Measurements from ENCODE around the gene ACAT1.
"Not testable (repeated sequence)": the region's sequence is repeated elsewhere in the genome, so short reads cannot be mapped to it uniquely, and the experiment has no call there.

The ACAT1 gene

DNA sequence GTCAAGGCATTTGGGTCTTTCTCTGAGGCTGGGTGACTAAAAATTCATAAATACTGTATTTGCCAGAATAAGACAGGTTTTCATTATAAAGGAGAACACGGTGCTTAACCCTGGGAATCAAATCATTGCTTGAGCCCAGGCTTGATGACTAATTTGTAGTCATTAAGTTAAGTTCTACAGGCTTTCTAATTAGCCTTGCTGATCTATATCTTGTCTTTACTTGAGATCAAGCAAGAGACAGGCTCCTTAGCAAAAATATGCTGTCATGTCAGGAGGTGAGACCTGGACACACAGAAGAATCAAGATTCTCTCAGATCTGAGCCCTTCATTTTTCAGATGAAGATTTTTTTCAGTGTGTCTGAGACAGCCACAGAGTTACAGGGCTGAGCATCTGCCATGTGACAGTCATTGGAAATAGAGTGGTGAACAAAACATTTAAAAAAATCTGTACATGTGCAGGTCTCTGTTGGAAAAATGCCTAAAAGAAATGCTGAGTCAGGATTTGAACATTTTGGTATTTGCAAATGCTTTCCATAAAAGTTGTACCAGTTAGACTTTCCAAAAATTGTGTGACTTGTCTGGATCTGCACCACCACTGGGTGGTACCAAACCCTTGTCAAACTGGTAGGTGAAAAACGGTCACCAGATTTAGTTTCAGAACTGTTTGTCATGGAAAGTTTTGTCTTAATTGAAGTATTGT lies 14.6 kb downstream of the ACAT1 start:
- no peak overlapping the region for H3K9ac ChIP-seq (ENCODE audit: insufficient read length)
- H3K36me3 ChIP-seq (ENCODE audit: insufficient read depth, low read length) = peaks cover 52% of the 10 kb centered on the region
- DNase-seq (ENCODE audit: low read depth, low spot score) = peak; percentile 20

DNA sequence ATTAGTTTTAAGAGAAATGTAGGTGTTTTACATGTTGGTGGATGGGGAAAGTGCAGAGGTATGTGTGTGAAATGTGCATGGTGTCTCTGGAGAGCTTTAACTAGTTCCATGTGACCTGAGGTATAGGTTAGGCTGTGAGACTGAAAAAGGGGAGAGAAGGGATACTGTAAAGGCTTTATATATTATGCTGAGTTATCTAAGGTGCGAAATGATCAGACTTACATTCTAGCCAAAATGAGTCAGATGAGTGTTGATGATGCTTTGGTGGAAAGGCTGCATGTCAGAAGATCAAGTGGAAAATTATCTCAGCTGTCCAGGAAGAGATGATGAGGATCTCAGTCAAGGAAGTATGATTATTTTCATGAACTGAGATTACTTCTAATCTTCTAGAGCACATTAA lies 15.8 kb downstream of the ACAT1 start:
- H3K9me3 ChIP-seq (ENCODE audit: low read depth, low read length) = no peaks in the 10 kb centered on the region
- TF ChIP-seq EZH2 (IDR thresholded peaks at IDR 0.05) (no peak), POLR2AphosphoS5 (IDR thresholded peaks at IDR 0.05; ENCODE audit: borderline replicate concordance, low read depth, low read length) (no peak), FOXP2 (optimal IDR thresholded peaks at IDR 0.05; ENCODE audit: control extremely low read depth, extremely low read length, insufficient read depth) (no peak)
- no peak overlapping the region for H3K27ac ChIP-seq
- DNase-seq (ENCODE audit: low read depth, low spot score) = no peak
- no peak overlapping the region for H3K9ac ChIP-seq (ENCODE audit: insufficient read length)
- H3K4me3 ChIP-seq = no peak overlapping the region
- peaks cover 60% of the 10 kb centered on the region for H3K36me3 ChIP-seq (ENCODE audit: insufficient read depth, low read length)

More for the DNA sequence above, 14.6 kb downstream of the ACAT1 start:
- Histone ChIP-seq H3K9me3 (ENCODE audit: low read depth, low read length) (no peaks in the 10 kb centered on the region), H3K4me3 (no peak overlapping the region), H3K27ac (peak overlapping the region; percentile 57)
- no peak for TF ChIP-seq POLR2AphosphoS5 (IDR thresholded peaks at IDR 0.05; ENCODE audit: borderline replicate concordance, low read depth, low read length)
- TF ChIP-seq FOXP2 (optimal IDR thresholded peaks at IDR 0.05; ENCODE audit: control extremely low read depth, extremely low read length, insufficient read depth) = no peak
- TF ChIP-seq EZH2 (IDR thresholded peaks at IDR 0.05) = no peak

DNA sequence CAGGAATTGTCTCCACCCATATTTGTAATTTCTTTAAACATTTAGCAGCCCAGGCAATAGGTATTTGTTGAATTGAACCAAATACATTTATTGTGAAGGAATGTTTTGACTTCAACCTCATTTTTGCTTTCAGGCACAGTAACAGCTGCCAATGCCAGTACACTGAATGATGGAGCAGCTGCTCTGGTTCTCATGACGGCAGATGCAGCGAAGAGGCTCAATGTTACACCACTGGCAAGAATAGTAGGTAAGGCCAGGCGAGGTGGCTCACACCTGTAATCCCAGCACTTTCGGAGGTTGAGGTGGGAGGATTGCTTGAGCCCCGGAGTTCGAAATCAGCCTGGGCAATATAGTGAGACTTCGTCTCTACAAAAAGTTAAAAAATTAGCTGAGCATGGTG lies 20.9 kb downstream of the ACAT1 start:
- Histone ChIP-seq H3K36me3 (ENCODE audit: insufficient read depth, low read length) (peaks cover 76% of the 10 kb centered on the region), H3K27ac (no peak overlapping the region)

DNA sequence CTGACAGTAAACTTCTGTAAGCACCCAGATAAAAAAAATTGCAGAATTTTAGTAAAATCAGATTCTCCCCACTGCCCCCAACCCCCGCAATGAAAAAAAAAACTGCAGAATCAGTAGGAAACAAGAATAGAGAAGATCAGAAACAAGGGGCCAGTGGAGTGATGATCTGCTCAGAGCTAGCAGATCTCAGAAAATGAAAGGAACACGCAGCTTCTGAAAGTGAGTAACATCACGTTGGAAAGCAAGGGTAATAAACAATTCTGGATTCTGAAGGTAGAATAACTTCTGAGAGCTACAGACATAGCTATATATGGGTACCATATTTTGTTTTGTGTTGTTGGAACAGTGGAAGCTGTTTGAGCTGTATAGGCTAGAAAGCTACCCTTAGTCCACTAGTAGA lies 23.2 kb downstream of the ACAT1 start:
- Histone ChIP-seq H3K27ac (no peak overlapping the region), H3K4me3 (no peak overlapping the region), H3K9me3 (ENCODE audit: low read depth, low read length) (no peaks in the 10 kb centered on the region), H3K36me3 (ENCODE audit: insufficient read depth, low read length) (peaks cover 92% of the 10 kb centered on the region), H3K9ac (ENCODE audit: insufficient read length) (no peak overlapping the region)
- TF ChIP-seq EZH2 (IDR thresholded peaks at IDR 0.05) (no peak), FOXP2 (optimal IDR thresholded peaks at IDR 0.05; ENCODE audit: control extremely low read depth, extremely low read length, insufficient read depth) (no peak), POLR2AphosphoS5 (IDR thresholded peaks at IDR 0.05; ENCODE audit: borderline replicate concordance, low read depth, low read length) (no peak)
- no peak for DNase-seq (ENCODE audit: low read depth, low spot score)

More for the DNA sequence above, 20.9 kb downstream of the ACAT1 start:
- no peak for DNase-seq (ENCODE audit: low read depth, low spot score)
- TF ChIP-seq EZH2 (IDR thresholded peaks at IDR 0.05) = no peak
- TF ChIP-seq POLR2AphosphoS5 (IDR thresholded peaks at IDR 0.05; ENCODE audit: borderline replicate concordance, low read depth, low read length) = no peak
- no peak for TF ChIP-seq FOXP2 (optimal IDR thresholded peaks at IDR 0.05; ENCODE audit: control extremely low read depth, extremely low read length, insufficient read depth)
- Histone ChIP-seq H3K9me3 (ENCODE audit: low read depth, low read length) (no peaks in the 10 kb centered on the region), H3K4me3 (no peak overlapping the region), H3K9ac (ENCODE audit: insufficient read length) (no peak overlapping the region)

DNA sequence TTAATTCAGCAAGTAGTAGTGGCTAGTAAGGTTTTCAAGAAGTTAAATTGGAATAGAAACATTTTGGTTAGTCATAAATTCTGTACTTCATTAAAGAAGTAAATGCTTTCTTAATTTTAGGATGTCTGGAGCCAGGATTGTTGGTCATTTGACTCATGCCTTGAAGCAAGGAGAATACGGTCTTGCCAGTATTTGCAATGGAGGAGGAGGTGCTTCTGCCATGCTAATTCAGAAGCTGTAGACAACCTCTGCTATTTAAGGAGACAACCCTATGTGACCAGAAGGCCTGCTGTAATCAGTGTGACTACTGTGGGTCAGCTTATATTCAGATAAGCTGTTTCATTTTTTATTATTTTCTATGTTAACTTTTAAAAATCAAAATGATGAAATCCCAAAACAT lies 25.8 kb downstream of the ACAT1 start:
- no peak for DNase-seq (ENCODE audit: low read depth, low spot score)
- Histone ChIP-seq H3K27ac (no peak overlapping the region), H3K9me3 (ENCODE audit: low read depth, low read length) (no peaks in the 10 kb centered on the region), H3K9ac (ENCODE audit: insufficient read length) (no peak overlapping the region), H3K36me3 (ENCODE audit: insufficient read depth, low read length) (peaks cover 92% of the 10 kb centered on the region), H3K4me3 (no peak overlapping the region)
- TF ChIP-seq POLR2AphosphoS5 (IDR thresholded peaks at IDR 0.05; ENCODE audit: borderline replicate concordance, low read depth, low read length) = no peak
- TF ChIP-seq EZH2 (IDR thresholded peaks at IDR 0.05) = no peak
- no peak for TF ChIP-seq FOXP2 (optimal IDR thresholded peaks at IDR 0.05; ENCODE audit: control extremely low read depth, extremely low read length, insufficient read depth)

DNA sequence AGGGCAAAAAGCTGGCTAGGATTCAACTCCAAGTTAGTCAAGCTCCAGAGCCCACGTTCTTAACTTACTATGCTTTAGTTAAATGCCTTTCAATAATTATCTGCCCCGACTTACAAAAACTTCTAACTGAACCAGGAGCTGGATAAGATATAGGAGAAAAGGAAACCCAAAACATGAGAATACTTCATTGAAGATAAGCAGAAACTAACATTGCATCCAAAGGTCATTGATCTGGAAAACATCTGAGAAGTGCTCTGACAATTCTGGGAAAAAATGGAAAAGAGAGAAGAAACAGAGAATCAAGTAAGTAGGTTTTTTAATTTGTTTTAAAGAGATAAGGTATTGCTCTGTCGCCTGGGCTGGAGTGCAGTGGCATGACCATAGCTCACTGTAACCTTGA lies 27.2 kb downstream of the ACAT1 start:
- Histone ChIP-seq H3K9me3 (ENCODE audit: low read depth, low read length) (no peaks in the 10 kb centered on the region), H3K4me3 (no peak overlapping the region), H3K9ac (ENCODE audit: insufficient read length) (no peak overlapping the region), H3K36me3 (ENCODE audit: insufficient read depth, low read length) (peaks cover 80% of the 10 kb centered on the region), H3K27ac (no peak overlapping the region)
- no peak for DNase-seq (ENCODE audit: low read depth, low spot score)
- TF ChIP-seq FOXP2 (optimal IDR thresholded peaks at IDR 0.05; ENCODE audit: control extremely low read depth, extremely low read length, insufficient read depth) (no peak), POLR2AphosphoS5 (IDR thresholded peaks at IDR 0.05; ENCODE audit: borderline replicate concordance, low read depth, low read length) (no peak), EZH2 (IDR thresholded peaks at IDR 0.05) (no peak)

DNA sequence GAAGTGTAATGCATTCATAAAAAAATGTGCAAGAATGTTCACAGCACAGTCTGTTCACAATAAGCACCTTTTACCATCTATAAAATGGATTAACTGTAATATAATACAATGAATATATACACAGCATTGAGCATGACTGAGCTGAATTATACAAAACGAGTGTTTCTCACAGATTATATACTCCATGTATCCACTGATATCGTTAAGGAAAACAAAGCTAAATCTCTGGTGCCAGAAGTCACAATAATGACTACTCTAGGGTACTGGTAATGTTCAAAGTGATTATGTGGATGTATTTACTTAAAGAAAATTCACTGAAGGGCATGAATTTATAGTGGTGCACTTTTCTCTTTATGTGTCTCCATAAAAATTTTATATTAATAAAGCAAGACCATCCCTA lies 33.2 kb downstream of the ACAT1 start:
- peaks cover 77% of the 10 kb centered on the region for H3K36me3 ChIP-seq (ENCODE audit: insufficient read depth, low read length)
- no peak for DNase-seq (ENCODE audit: low read depth, low spot score)

DNA sequence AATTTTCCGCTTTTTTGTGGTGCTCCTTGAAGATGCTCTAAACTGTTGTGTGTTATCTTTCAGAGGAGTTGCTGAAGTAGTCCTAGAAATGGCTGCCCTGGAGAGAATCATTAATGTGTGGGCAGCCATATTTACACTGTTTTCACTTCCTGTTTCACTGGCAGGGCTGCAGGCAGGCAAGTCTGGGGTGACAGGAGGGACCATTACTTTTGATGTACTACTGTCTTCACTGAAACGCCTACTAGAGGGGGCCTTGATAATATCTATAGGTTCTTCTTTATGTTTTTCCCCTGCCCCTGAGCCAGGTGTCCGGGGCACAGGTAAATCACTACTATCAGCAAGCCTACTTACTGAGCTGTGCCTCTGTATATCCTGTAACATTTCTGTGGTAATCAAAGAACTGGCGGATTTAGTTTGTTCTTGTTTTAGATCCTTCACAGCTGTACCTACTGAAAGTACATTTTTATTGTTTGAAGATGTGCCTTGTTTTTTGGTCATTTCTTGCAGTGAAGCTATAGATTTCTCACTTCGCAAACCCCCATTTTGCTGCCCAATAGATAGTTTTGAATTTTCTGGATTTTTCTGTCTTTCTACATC lies 39.7 kb downstream of the ACAT1 start:
- Histone ChIP-seq H3K27ac (no peak overlapping the region), H3K36me3 (ENCODE audit: insufficient read depth, low read length) (peaks cover 70% of the 10 kb centered on the region), H3K4me3 (no peak overlapping the region), H3K9me3 (ENCODE audit: low read depth, low read length) (no peaks in the 10 kb centered on the region), H3K9ac (ENCODE audit: insufficient read length) (no peak overlapping the region)
- no peak for TF ChIP-seq POLR2AphosphoS5 (IDR thresholded peaks at IDR 0.05; ENCODE audit: borderline replicate concordance, low read depth, low read length)
- no peak for TF ChIP-seq FOXP2 (optimal IDR thresholded peaks at IDR 0.05; ENCODE audit: control extremely low read depth, extremely low read length, insufficient read depth)
- TF ChIP-seq EZH2 (IDR thresholded peaks at IDR 0.05) = no peak
- no peak for DNase-seq (ENCODE audit: low read depth, low spot score)

More for the DNA sequence above, 33.2 kb downstream of the ACAT1 start:
- Histone ChIP-seq H3K9ac (ENCODE audit: insufficient read length) (no peak overlapping the region), H3K27ac (no peak overlapping the region), H3K9me3 (ENCODE audit: low read depth, low read length) (no peaks in the 10 kb centered on the region), H3K4me3 (no peak overlapping the region)
- no peak for TF ChIP-seq POLR2AphosphoS5 (IDR thresholded peaks at IDR 0.05; ENCODE audit: borderline replicate concordance, low read depth, low read length)
- no peak for TF ChIP-seq EZH2 (IDR thresholded peaks at IDR 0.05)
- TF ChIP-seq FOXP2 (optimal IDR thresholded peaks at IDR 0.05; ENCODE audit: control extremely low read depth, extremely low read length, insufficient read depth) = no peak

DNA sequence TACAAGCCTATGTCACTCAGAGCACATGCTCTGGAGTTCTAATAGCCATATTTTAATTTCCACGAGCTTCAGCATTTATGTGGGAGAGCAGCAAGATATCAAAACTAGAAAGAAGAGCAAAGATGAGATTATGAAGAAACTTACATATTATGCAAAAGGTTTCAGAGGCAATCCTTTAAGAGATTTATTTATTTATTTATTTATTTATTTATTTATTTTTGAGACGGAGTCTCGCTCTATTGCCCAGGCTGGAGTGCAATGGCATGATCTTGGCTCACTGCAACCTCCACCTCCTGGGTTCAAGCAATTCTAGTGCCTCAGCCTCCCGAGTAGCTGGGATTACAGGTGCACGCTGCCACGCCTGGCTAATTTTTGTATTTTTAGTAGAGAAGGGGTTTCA lies 41.5 kb downstream of the ACAT1 start:
- not testable (repeated sequence) for H3K9ac ChIP-seq (ENCODE audit: insufficient read length); H3K9me3 ChIP-seq (ENCODE audit: low read depth, low read length); H3K27ac ChIP-seq; H3K4me3 ChIP-seq; DNase-seq (ENCODE audit: low read depth, low spot score)
- H3K36me3 ChIP-seq (ENCODE audit: insufficient read depth, low read length) = peaks cover 71% of the 10 kb centered on the region
